Measurements from ENCODE around the gene DNASE1L2. TPM values are rescaled to one million over a fixed set of nuclear protein-coding genes. Genes with fewer than 3 reads are reported as not detected.

Gene DNASE1L2
- total and polyA plus RNA-seq, 2 donors (not counting 3 experiments of a cell fraction or from before 2014, with no cell fraction given) = 0.57 to 1.2 TPM

GRCh38 chr16:2252806-2253148, 16.5 kb downstream of the DNASE1L2 start:
- peaks cover 19% of the 10 kb centered on the region for H3K79me2 ChIP-seq (ENCODE audit: control insufficient read depth, insufficient read depth, low read length)
- no peak overlapping the region for H2AFZ ChIP-seq (ENCODE audit: low read depth, low read length)
- H3K27ac ChIP-seq (ENCODE audit: insufficient read depth, low read depth, low read length) = no peak overlapping the region
- peaks cover 23 to 27% of the 10 kb centered on the region in 2 experiments for H3K36me3 ChIP-seq (ENCODE audit: control insufficient read depth in 2 of 2, extremely low read depth in 1 of 2, insufficient read depth in 2 of 2, low read length in 2 of 2)
- BruUV-seq (replicated peaks) = no TSS peak
- no peak overlapping the region for H3K4me2 ChIP-seq (ENCODE audit: insufficient read depth, low read length)
- TF ChIP-seq, protein P1, sequence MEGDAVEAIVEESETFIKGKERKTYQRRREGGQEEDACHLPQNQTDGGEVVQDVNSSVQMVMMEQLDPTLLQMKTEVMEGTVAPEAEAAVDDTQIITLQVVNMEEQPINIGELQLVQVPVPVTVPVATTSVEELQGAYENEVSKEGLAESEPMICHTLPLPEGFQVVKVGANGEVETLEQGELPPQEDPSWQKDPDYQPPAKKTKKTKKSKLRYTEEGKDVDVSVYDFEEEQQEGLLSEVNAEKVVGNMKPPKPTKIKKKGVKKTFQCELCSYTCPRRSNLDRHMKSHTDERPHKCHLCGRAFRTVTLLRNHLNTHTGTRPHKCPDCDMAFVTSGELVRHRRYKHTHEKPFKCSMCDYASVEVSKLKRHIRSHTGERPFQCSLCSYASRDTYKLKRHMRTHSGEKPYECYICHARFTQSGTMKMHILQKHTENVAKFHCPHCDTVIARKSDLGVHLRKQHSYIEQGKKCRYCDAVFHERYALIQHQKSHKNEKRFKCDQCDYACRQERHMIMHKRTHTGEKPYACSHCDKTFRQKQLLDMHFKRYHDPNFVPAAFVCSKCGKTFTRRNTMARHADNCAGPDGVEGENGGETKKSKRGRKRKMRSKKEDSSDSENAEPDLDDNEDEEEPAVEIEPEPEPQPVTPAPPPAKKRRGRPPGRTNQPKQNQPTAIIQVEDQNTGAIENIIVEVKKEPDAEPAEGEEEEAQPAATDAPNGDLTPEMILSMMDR (IDR thresholded peaks at IDR 0.05; ENCODE audit: extremely low read depth in 1 of 2, insufficient read depth in 1 of 2, low read depth in 1 of 2, low read length in 2 of 2) = no peak
- TF ChIP-seq JUN (IDR thresholded peaks at IDR 0.05; ENCODE audit: borderline replicate concordance, insufficient read depth, insufficient read length, low read depth) = no peak
- TF ChIP-seq EZH2 (IDR thresholded peaks at IDR 0.05; ENCODE audit: borderline replicate concordance, low read depth, low read length, severe bottlenecking) = no peak
- TF ChIP-seq GATA2 (IDR thresholded peaks at IDR 0.05; ENCODE audit: insufficient read depth, insufficient read length, low read depth, low read length) = no peak
- no peak for TF ChIP-seq POLR2AphosphoS5 (IDR thresholded peaks at IDR 0.05; ENCODE audit: insufficient read depth, low read depth, low read length)
- TF ChIP-seq FOS (IDR thresholded peaks at IDR 0.05; ENCODE audit: borderline replicate concordance, insufficient read depth, low read length) = no peak
- no peak for TF ChIP-seq MYC (IDR thresholded peaks at IDR 0.05; ENCODE audit: low read depth, low read length)
- TF ChIP-seq POLR2A (IDR thresholded peaks at IDR 0.05; ENCODE audit: low read depth, low read length) = no peak
- TF ChIP-seq, protein P2, sequence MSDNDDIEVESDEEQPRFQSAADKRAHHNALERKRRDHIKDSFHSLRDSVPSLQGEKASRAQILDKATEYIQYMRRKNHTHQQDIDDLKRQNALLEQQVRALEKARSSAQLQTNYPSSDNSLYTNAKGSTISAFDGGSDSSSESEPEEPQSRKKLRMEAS (IDR thresholded peaks at IDR 0.05; ENCODE audit: insufficient read depth, insufficient read length) = no peak
- no peaks in the 10 kb centered on the region for H3K9me1 ChIP-seq (replicated peaks; ENCODE audit: control insufficient read depth, extremely low read depth, insufficient read depth, low read length)
- no peak overlapping the region for H3K9ac ChIP-seq (replicated peaks; ENCODE audit: extremely low read depth, insufficient read depth, low read length)
- DNase-seq (ENCODE audit: low read depth, low spot score) = no peak
- dilution Hi-C loops (cut with MboI; ENCODE audit: extremely low pct_ligation_motif_present, low sequenced_read_pairs) = no loop called here
- ChIA-PET CTCF (interaction anchor here (1.2 to 2.8 kb wide), 5 partner anchors 14 to 249 kb away, joined by 3 to 17 read pairs (median 11); partner anchors contain the start of gene DNASE1L2), POLR2A (interaction anchor here (1.9 kb wide), 1 partner anchor 98 kb away, joined by 12 read pairs; the partner anchor contains the start of gene TRAF7)
- no peak overlapping the region for H3K4me3 ChIP-seq (replicated peaks in 1 of 3; ENCODE audit: insufficient read depth in 1 of 3, low read depth in 1 of 3, low read length in 3 of 3)
- no peaks in the 10 kb centered on the region for H3K9me3 ChIP-seq (replicated peaks; ENCODE audit: control insufficient read depth, insufficient read depth, low read length)
- intact Hi-C loops (cut with micrococcal nuclease) = loop anchor here (5.0 kb wide), 1 partner anchor 55 kb away; the partner anchor contains the start of gene CASKIN1
- no peaks in the 10 kb centered on the region for H3K27me3 ChIP-seq (ENCODE audit: control insufficient read depth in 2 of 2, insufficient read depth in 2 of 2, low read length in 2 of 2)
- H3K4me1 ChIP-seq (ENCODE audit: control insufficient read depth, extremely low read depth, insufficient read depth, low read length) = peaks cover 13% of the 10 kb centered on the region
- H4K20me1 ChIP-seq (replicated peaks; ENCODE audit: control insufficient read depth, extremely low read depth, insufficient read depth, low read length) = no peaks in the 10 kb centered on the region
- FAIRE-seq = no peak
